HG03354 (cell line): ENCODE measurements around the gene EFEMP1.

Experiments used
- ATAC-seq: cut with Tn5 transposase; IDR thresholded peaks from one replicate; pipeline ENCODE4 v1.9.1; 2021; ENCODE audit warnings: mild to moderate bottlenecking; ENCODE audit not compliant: unreplicated experiment, poor library complexity, severe bottlenecking

The EFEMP1 gene

DNA sequence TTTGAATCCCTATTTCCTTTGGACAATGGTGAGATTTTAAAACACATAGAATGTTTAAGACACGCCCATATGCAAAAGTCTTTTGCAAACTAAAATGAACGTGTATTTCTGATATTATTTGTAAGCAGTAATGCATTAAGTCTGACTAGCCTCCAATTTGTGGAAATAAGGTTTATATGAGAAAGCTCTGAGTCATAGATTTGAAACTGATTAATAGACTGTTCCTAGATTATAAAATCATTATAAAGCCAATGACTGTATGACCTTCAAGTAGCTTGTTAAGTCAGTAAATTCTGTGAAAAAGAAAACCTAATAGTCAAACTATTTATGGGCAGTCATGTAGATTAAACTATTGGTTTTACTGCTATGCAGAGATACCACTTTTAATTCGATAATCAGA, 12.8 kb upstream of the EFEMP1 start:
- no peak for ATAC-seq

DNA sequence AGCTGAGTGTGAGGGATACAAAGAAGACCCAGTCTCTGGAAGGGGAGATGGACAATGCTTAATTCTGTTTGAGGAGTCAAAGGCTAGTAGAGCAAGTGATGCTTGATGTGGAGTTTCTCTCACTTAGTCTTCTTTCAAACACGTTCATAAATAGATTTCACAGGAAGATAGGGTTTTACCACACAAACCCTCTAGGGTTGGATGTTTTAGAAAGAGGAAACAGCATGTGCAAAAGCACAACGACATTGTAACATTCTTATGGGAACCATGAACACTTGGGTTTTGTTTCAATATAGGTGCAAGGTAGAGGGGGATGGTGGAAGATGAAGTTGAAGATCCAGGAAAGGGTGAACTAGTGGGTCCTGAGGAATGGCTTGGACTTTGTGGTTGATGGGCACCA, 10.8 kb upstream of the EFEMP1 start:
- no peak for ATAC-seq

DNA sequence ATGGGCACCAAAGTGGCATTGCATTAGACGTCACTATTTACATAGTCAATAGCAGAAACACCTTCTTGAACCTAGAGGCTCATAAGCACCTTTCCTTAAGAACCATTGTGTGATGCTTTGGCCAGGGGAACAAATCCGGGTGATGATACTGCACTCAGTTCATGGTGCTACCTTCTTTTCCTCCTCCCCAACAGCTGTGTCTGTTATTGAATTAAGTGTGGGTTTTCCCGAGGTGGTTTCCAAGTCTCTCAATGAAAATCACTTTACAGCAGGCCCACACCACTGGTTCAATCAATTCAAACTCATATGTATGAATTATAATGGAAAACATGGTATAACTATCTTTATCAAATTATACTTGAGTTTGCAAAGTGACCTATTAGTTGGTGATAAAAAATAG, 9.3 kb upstream of the EFEMP1 start:
- no peak for ATAC-seq

DNA sequence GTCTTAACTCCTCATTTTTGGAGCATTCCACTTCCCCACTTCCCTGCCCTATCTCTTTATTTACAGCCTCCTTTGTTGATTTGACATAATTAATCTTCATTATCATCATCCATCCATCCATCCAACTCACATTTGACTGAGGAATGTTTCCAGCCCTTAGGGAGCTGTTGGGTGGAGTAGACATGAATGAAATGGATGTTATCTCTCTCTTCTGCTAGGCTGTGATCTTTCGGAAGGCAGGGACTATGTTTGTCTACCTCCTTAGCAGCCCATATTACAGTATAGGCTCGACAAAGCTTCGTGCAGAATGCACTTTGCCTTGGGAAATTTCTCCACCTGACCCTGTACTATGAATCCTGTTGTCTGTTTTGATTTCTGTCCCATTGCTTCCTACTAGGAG, 7.7 kb upstream of the EFEMP1 start:
- no peak for ATAC-seq

DNA sequence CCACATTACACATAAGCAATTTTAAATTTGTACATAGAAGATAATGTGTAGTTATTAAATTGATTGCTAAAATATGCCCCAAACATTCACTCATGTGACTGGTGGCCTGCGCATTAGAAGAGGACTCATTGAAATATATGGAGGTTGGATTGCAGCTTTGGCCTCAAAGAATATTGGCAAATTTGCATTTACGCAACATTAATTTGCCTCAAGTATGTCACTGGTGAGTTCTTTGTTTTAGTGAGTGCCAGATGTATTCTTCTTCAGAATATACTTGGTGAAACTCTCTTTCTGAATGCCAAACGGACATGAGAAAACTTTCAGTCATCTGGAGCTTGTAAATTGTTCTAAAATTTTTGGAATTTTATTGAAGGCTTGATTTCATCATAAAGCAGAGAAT, 5.9 kb upstream of the EFEMP1 start:
- no peak for ATAC-seq

DNA sequence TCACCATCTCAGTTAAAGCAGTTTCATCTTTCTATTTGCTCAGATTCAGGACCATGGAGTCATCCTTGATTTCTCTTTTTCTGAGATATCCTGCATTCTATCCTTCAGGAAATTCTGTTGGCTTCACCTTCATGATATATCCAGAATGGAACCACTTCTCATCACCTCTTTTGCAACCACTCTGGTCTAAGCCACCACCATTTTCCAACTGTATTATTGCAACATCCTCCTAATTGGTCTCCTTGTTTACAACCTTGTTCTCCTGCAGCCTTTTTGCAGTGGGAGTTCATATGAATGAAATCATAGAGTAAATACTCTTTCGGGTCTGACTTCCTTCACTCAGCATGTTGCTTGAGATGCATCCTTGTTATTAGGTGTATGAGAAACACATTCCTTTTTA, 3.4 kb upstream of the EFEMP1 start:
- no peak for ATAC-seq

DNA sequence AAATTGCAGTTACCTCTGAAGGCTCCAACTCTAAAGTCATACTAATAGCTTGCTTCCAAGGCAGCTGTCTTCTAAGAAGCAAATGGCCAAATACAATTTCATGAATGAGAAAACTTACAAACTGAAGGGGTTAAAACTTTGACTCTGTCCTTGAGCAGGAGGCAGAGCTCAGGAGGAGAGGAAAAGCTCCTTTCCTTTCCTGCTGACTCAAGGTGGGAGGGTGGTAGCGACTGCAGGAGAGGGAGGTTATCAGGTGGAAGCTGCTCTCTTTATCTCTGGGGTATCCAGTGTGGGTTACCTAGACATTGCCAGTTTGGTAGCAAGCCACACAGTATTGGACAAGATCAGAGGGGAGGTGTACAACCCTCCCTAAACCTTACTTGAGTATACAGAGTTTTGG, 2.7 kb upstream of the EFEMP1 start:
- ATAC-seq = no peak

DNA sequence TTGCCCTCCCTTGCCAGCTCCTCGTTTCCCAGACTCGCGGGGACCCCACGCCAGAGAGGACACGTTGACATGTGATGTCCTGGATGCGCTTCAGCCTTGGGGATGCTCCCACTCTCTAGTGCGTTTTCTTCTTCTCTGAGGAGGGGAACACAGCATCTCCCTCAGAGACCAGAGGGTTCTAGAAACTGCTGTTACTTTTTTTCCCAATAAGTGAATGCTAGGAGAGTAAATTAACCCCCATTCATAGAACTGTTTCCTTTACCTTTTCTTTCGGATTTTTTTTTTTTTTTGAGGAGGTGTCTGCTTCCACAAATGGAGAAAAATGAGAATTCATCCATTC, 370 bp upstream of the EFEMP1 start:
- ATAC-seq = no peak

DNA sequence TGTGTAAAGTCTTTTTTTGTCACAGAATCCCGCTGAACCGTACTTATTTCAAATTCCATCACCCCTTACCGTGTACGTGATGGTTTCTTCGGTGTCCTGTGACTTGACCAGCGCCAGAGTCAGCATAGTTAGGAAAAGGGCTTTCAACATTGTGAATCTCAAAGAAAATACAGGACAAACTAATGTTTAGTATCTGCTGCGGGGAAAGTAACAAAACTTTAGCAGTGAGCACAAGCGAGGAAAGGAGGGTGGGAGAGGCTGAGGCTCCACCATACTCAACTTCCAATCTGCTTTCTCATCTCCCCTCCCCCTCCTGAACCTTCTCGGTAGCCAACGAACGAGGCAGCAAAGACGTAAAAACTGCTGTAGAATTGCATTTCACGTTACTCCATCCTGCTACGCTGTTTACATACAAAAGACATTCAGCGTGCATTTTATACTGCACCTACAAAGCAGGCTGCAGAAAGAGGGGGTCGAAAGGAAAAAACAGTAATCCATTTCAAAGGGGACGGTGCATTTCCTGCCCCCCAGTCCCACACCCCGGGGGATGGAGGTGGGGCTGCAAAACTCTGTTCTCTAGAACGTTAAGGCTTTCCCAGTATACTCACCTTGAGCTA, 1.2 kb downstream of the EFEMP1 start:
- no peak for ATAC-seq

DNA sequence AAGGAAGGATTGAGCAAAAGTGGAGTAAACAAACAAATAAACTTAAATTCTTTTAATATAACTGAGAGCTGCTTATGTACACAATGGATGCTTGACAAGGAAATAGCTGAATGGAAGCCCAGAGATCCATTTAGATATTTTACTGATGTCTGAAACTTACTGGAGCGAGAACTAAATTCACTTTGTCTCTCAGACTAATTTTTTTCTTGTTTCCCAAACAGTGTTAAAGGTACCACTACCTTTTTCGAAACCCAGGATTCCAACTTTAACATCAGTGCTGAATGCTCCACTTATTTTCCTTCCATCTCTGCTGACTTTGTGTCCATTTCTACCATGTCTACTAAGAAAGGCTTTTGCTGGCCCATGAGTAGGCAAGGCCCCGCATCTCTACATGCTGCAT, 4.0 kb downstream of the EFEMP1 start:
- ATAC-seq = no peak

DNA sequence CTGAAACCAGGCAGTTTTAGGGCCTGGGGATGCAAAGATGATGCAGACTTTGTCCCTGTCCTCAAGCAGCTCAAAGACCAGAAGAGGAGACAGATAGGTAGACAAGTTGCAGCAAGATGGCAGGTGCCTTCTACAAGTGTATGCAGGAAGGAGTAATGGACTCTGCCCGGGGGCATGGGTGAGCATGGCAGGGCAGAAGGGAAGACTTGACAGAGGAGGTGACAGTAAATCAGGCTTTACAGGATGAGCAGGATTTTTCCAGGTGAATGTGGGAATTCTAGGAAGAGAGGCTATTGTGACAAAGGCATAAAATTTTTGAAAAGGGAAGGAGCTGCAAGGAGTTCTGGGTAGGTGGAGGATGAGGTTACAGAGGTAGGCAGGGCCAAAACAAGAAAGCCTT, 4.7 kb downstream of the EFEMP1 start:
- no peak for ATAC-seq

DNA sequence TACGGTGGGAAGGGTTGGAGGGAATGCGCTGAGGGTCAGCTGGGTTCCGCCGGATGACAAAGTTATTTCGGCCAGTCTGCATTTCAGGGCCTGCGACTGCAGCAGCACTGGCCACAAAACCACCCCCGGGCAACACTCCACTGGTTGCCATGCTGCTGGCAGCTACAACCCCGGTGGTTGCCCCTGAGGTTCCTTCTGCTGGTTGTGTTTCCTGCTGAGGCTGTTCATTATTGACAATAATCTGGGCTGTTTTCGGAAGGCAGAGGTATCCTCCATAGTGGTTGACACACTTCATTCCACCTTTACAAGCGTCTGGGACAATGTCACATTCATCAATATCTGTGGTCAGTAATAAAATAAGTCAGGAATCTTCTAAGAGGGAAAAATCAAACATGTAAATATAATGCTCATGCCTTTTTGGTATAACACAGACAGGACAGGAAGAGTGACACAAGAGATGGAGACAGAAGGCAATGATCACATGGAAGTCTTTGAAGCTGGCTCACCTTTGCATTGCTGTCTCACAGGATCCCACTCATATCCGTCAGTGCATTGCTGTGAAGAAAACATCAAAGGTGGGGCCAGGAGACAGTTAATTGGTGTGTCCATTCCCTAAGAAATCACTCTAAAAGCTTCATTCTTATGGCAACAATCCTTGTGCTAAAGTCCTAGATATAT, 5.7 kb downstream of the EFEMP1 start:
- no peak for ATAC-seq

DNA sequence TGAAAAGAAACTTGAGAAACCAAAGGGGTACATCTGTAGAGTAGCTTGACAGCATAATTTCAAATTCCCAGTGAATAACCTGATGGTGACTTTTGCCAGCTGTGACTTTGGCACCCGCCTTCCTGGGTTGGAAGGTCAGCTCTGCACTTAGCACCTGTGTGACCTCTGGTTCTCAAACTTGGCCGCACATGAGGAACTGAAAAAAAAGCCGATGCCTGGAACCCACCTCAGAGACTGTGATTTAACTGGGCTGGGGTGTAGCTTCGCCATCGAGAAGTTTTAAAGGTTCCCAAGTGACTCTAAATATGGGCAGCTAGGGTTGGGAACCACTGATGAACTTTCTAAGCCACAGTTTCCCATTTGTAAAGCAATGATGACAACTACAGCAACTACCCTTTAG, 6.5 kb downstream of the EFEMP1 start:
- no peak for ATAC-seq

DNA sequence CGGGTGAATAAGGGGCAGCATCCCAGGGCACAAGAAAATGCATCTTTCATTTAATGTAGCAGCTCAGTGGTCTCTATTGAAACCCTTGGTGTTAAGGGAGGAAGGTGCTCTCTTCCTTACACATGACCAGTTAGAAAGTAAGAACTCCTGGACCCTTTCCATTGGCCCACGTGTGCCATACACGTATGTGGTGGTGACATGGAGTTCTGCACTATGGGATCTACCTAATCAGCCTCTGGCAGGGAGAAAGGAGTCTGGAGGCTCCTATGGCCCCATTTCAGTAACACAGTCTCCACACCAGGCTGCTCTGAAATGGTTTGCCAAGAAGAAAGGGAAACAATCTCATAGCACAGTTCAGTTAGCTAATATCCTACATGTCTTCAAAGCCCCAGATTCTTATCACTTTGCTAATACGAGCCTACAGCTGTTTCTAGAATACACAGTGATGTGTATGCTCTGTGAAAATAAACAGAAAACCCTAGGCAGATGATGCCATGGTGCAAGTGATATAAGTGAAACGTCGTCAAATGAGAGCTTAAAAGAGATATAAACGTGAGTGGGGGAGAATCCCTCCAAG, 7.0 kb downstream of the EFEMP1 start:
- no peak for ATAC-seq

DNA sequence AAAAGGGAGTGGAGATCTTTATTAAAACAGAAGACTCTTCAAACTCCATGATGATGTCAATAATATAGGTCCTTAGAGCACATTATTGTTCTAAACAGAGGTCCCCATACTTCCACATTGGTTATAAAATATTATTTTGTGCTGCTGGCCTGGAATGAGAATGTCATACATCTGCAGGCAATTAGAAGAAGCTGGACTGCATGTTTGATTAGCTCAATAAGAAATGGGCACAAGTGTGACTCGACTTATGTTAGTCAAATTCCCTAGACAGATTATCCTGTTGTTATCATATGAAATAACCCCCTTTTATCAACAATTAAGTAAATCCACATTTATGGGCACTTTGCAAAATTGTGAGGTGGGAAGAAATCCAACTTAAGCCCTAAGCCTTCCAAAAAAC, 8.8 kb downstream of the EFEMP1 start:
- no peak for ATAC-seq

DNA sequence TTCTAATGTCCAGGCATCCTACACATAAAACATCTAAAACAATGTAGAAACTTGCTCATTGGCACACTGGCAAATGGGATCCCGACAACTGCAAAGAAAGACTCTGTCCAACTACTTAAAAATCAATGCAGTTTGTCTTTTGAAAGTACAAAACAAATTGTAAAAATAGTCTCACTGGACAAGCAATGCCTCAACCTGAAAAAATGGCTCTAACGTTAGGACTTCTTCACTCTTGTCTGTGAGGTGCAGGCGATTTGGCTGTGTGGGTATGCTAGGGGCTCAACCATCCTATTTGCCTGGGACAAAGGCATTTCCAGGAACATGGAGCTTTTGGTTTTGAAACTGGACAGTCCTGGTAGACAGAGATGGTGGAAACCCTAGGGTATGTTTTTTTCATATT, 10.7 kb downstream of the EFEMP1 start:
- no peak for ATAC-seq

DNA sequence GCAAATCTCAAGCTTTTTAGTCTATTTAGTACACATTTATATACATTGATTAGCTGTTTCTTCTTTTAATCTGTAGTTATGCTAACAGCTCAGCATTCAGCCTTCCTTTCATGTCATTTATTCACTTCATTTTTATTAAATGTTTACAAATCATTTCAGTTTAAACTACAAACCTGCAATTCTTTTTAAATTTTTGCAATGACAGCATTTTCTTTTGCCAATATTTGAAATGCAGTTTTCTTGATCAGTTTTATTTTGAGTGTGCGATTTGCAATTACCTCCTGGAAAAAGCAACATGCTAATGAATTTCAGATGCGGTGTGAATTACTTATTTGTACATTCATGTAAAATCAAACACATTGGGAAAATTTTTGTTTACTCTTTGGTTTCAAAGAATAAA, 13.5 kb downstream of the EFEMP1 start:
- no peak for ATAC-seq

DNA sequence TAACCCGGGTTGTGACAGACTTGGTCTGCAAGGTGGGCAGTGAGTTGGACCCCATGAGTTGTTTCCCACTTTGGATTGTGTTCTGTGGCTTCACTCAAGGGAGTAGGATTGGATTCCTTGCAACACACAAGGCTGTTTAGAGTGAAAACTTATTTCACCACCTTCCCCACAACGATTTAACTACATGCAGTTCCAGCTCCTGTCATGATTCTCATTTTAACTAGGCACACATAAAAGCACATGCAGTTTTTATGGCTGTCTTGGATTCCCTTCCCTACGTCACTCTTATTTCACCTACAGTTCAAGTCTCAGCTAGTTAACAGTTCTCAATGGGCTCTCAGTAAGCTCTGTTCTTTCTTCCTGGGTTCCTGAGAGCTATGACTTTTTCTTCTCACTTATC, 15.9 kb downstream of the EFEMP1 start:
- ATAC-seq = no peak

DNA sequence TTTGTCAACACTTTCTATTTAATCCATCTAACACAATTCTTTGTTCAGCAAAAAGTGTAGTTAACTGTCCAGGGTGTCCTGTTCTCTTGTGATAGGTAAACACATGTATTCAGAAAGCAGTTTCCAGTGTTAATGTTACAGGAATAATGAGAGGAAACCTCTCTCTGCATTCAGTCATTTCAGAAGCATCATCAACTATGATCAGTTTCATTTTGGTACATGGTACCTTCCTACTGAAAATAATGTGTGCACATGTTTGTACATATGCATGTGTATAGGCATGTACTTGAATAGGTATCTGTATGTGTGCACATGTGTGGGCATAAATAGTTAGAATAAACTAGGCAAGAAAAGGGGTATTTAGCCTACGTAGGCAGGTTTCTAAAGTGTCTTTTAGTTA, 16.6 kb downstream of the EFEMP1 start:
- ATAC-seq = no peak

DNA sequence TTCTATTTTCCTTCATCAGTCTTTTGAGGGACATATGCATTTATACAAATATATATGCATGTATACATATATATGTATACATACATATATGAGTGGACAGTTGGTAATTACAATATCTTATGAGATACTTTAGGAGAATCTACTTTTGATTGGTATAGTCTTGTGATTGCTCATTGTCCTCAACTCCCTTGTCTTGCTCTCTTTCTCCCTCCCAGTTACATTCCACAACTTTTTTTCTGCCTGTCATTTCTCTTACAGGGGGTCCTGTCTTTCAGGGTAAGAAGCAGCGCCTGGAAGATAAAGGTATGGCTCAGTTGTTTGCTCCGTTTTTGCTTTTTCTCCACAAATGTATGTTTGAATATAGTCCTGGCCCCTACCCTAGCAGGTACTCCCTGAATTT, 19.9 kb downstream of the EFEMP1 start:
- ATAC-seq = no peak

DNA sequence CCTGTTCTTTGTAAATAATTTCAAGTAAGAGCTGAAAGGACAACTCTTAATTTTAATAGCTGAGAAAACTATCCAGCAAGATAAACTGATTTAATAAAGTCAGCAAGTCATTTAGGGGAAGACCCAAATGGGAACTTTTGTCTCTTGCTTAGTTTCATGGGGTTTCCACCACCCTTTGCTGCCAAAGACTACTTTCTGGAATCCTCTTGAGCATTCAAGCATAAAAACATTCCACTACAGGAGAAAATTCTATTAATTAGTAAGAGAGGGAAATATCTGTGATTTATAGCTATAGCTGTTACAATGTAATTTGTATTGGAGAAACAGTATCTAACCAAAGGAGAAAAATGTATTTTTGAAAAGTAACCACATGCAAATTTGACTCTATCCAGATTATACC, 20.6 kb downstream of the EFEMP1 start:
- ATAC-seq = no peak

DNA sequence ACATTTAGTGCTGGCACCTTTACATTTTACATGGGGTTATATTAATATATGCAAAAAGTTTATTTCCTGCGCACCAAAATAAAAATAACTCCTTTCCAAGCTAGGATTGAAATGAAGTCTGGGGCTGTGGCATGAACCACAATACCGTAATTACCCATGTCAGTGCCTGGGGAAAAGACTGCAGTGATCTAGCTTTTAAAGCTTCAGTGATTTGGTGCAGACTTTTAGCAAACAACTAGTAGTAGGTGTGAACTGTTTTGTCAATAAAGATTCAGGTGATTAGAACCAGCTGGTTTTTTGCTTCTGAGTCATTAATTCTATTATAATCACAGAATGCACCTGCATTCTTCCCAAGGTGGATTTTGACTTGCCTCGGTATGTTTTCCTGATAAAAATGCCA, 21.2 kb downstream of the EFEMP1 start:
- ATAC-seq = no peak
